GM12878 (cell line): Measurements from ENCODE around the gene AXL. TPM values are rescaled to one million over a fixed set of nuclear protein-coding genes. Genes with fewer than 3 reads are reported as not detected.

Experiments
- ATF3 ChIP-seq: IDR thresholded peaks from 2 replicates; pipeline ENCODE4 v1.6.1; 2011; ENCODE audit warnings: low read depth, mild to moderate bottlenecking, low read length, moderate library complexity, borderline replicate concordance; ENCODE audit errors: extremely low read depth
- BCLAF1 ChIP-seq: fragments of 450-650 bp; IDR thresholded peaks from 2 replicates; pipeline ENCODE4 v1.6.1; 2017; ENCODE audit warnings: antibody characterized with exemption, mild to moderate bottlenecking, moderate library complexity
- CHD2 ChIP-seq: IDR thresholded peaks from 2 replicates; pipeline ENCODE4 v1.6.1; 2011; ENCODE audit warnings: low read depth, low read length, improper control_type of control experiment, borderline replicate concordance
- IRF5 ChIP-seq: fragments of 450-650 bp; IDR thresholded peaks from 2 replicates; pipeline ENCODE4 v1.6.1; 2017; ENCODE audit warnings: borderline replicate concordance
- MEF2A ChIP-seq: IDR thresholded peaks from 2 replicates; pipeline ENCODE4 v1.6.1; 2011; ENCODE audit warnings: low read depth, mild to moderate bottlenecking, low read length, moderate library complexity; ENCODE audit not compliant: insufficient read depth
- SMARCA5 ChIP-seq: fragments of 450-650 bp; IDR thresholded peaks from 2 replicates; pipeline ENCODE4 v1.6.1; 2017; ENCODE audit warnings: mild to moderate bottlenecking
- USF2 ChIP-seq: IDR thresholded peaks from 2 replicates; pipeline ENCODE4 v1.6.1; 2011; ENCODE audit warnings: low read depth, low read length, improper control_type of control experiment, borderline replicate concordance
- ZBED1 ChIP-seq: IDR thresholded peaks from 2 replicates; pipeline ENCODE4 v1.6.1; 2016; ENCODE audit warnings: borderline replicate concordance
- ZBTB40 ChIP-seq: fragments of 450-650 bp; IDR thresholded peaks from 2 replicates; pipeline ENCODE4 v1.6.1; 2016; ENCODE audit warnings: mild to moderate bottlenecking, moderate library complexity, borderline replicate concordance
- polyA plus RNA-seq, 11 experiments: library from polyadenylated mRNA; depleted of rRNA in 4 of 11; unstranded in 6 of 11; stranded (reverse) in 5 of 11; fragments of >200 nt; fragmentation: Nextera tagmentation in 4 of 11; fragmentation: Illumina TruSeq in 1 of 11; extraction: Ambion mirVana in 4 of 11; extraction: Trizol in 1 of 11; gene quantifications; 1 replicate in 1 of 11; 2 replicates in 10 of 11; pipeline versions ENCODE4 v1.2.1 to v1.2.3, GENCODE V29; 2011 to 2016; ENCODE audit warnings: inconsistent platforms in 2 of 11, missing spikeins in 2 of 11, low read depth in 1 of 11
- total RNA-seq, 4 experiments: library from RNA; depleted of rRNA in 3 of 4; stranded (reverse); fragments of >200 nt in 3 of 4; fragmentation: Illumina TruSeq in 1 of 4; extraction: Trizol in 1 of 4; gene quantifications; 2 replicates each; pipeline versions ENCODE4 v1.2.1 to v1.2.3, GENCODE V29; 2013 to 2021
- TF ChIP-seq, protein P1 (sequence below): fragments of 150-350 bp; IDR thresholded peaks from 2 replicates; pipeline ENCODE4 v1.6.1; 2016; ENCODE audit warnings: low read depth, low read length

The AXL gene
- total and polyA plus RNA-seq, 10 of the 15 experiments (the other 5 are each of a cell fraction or from before 2014, with no cell fraction given): under 0.01 to 0.33 (median 0.07) TPM; not detected in 4

DNA sequence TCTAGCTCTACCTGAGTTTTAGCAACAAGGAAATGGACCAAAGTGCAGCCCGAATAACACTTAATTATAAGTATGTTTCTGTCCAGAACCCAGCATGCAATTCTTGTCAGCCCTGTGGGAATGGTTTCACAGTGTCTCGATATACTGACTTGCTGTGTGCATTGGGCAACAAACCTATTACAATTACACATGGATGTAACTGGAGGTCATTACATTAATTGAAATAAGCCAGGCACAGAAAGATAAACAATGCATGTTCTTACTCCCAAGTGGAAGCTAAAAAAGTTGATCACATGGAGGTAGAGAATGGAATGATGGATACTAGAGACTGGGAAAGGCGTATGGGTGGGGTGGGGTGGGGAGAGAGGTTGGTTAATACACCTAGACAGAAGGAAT is 31.1 kb upstream of the AXL start (continued):
- TF ChIP-seq ZBTB40 (no peak), MEF2A (no peak), IRF5 (no peak), ATF3 (no peak), SMARCA5 (no peak), BCLAF1 (no peak), ZBED1 (no peak), USF2 (no peak), CHD2 (no peak)
- TF ChIP-seq, protein P1, sequence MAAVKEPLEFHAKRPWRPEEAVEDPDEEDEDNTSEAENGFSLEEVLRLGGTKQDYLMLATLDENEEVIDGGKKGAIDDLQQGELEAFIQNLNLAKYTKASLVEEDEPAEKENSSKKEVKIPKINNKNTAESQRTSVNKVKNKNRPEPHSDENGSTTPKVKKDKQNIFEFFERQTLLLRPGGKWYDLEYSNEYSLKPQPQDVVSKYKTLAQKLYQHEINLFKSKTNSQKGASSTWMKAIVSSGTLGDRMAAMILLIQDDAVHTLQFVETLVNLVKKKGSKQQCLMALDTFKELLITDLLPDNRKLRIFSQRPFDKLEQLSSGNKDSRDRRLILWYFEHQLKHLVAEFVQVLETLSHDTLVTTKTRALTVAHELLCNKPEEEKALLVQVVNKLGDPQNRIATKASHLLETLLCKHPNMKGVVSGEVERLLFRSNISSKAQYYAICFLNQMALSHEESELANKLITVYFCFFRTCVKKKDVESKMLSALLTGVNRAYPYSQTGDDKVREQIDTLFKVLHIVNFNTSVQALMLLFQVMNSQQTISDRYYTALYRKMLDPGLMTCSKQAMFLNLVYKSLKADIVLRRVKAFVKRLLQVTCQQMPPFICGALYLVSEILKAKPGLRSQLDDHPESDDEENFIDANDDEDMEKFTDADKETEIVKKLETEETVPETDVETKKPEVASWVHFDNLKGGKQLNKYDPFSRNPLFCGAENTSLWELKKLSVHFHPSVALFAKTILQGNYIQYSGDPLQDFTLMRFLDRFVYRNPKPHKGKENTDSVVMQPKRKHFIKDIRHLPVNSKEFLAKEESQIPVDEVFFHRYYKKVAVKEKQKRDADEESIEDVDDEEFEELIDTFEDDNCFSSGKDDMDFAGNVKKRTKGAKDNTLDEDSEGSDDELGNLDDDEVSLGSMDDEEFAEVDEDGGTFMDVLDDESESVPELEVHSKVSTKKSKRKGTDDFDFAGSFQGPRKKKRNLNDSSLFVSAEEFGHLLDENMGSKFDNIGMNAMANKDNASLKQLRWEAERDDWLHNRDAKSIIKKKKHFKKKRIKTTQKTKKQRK: no peak
